ENCODE data around the gene GALNT15. TPM values are rescaled to one million over a fixed set of nuclear protein-coding genes. Genes with fewer than 3 reads are reported as not detected.

The GALNT15 gene
- total RNA-seq, 1 experiment from 2014 or later: not detected

DNA sequence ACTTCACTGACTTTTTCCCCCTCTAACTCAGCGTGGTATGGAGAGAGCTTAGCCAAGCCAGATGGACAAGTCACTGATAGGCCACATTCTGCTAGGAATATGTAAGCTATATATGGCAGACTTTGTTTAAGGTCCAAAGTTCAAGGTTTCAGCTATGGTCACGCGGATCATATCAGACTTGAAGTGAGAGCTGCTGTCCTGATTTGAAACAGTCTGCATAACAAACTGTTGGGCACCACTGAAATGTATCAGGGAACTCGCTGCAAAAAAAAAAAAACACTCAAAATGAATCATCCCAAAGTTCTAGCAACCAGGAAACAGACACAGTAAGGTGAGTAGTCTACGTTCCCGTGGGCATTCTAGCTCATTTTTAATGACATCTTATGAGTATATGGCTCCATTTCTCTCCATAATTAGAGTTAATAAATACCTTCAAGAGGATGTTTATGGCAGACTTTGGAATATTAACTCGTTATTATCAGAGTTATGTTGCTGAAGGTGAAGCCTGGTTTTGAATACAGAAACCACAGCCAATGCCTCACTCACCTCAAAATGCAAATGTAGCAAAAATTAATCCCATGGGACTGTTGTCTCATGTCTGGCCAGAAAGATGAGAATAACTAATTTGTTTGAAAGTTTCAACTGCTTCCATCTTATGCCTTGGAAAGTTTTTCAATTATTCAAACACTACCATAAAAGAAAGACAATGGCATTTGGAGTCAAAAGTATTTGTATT lies 77.9 kb downstream of the GALNT15 start:
- Histone ChIP-seq H3K27me3 (ENCODE audit: insufficient read depth, low read depth) (no peaks in the 10 kb centered on the region), H3K4me3 (no peak overlapping the region), H4K20me1 (ENCODE audit: insufficient read depth) (no peaks in the 10 kb centered on the region), H3F3A (ENCODE audit: insufficient read depth, low read depth) (no peaks in the 10 kb centered on the region; the same call in 1 of the 2 replicates), H3K79me2 (ENCODE audit: low read depth) (no peaks in the 10 kb centered on the region), H3K4me2 (no peak overlapping the region), H3K27ac (no peak overlapping the region), H3K4me1 (replicated peaks; ENCODE audit: insufficient read depth) (no peaks in the 10 kb centered on the region), H3K36me3 (ENCODE audit: low read depth) (no peaks in the 10 kb centered on the region), H3K9me2 (ENCODE audit: insufficient read depth) (no peaks in the 10 kb centered on the region), H2AFZ (no peak overlapping the region), H3K9me3 (ENCODE audit: insufficient read depth, low read depth) (no peaks in the 10 kb centered on the region)
- intact Hi-C loops (cut with micrococcal nuclease; ENCODE audit: unreplicated experiment): no loop called here
- no TSS peak for BruUV-seq (replicated peaks)
- CTCF ChIA-PET: no interaction called here
- no peak for DNase-seq
- POLR2A ChIA-PET (ENCODE audit: unreplicated experiment): interaction anchor here (0.5 kb wide), 1 partner anchor 11 kb away, joined by 6 read pairs; no protein-coding TSS in a partner anchor
- TF ChIP-seq, protein P1, sequence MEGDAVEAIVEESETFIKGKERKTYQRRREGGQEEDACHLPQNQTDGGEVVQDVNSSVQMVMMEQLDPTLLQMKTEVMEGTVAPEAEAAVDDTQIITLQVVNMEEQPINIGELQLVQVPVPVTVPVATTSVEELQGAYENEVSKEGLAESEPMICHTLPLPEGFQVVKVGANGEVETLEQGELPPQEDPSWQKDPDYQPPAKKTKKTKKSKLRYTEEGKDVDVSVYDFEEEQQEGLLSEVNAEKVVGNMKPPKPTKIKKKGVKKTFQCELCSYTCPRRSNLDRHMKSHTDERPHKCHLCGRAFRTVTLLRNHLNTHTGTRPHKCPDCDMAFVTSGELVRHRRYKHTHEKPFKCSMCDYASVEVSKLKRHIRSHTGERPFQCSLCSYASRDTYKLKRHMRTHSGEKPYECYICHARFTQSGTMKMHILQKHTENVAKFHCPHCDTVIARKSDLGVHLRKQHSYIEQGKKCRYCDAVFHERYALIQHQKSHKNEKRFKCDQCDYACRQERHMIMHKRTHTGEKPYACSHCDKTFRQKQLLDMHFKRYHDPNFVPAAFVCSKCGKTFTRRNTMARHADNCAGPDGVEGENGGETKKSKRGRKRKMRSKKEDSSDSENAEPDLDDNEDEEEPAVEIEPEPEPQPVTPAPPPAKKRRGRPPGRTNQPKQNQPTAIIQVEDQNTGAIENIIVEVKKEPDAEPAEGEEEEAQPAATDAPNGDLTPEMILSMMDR (conservative IDR thresholded peaks at IDR 0.05): no peak
- TF ChIP-seq EZH2 (IDR thresholded peaks at IDR 0.05; ENCODE audit: low read depth): no peak

DNA sequence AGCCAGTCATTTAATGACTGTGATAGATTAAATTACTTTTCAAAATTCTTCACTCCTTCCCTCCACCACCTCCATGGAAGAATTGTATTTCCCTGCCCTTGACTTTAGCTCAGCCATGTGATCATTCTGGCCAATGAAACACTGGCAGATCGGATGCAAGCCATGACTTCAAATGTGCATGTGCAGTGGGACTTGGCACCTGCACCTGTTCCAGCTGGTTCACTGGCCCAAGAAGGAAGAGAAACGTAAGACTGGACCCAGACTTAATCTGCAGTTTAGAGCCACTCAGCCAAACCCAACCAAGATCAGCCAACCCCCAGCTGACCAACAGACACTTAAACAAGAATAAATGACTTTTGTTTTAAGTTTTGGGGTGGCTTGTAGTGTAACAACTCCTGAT lies 78.5 kb downstream of the GALNT15 start:
- Histone ChIP-seq H3F3A (ENCODE audit: insufficient read depth, low read depth) (no peaks in the 10 kb centered on the region; the same call in 1 of the 2 replicates), H3K36me3 (ENCODE audit: low read depth) (no peaks in the 10 kb centered on the region), H2AFZ (no peak overlapping the region), H3K27me3 (ENCODE audit: insufficient read depth, low read depth) (no peaks in the 10 kb centered on the region), H3K79me2 (ENCODE audit: low read depth) (no peaks in the 10 kb centered on the region), H3K9me3 (ENCODE audit: insufficient read depth, low read depth) (no peaks in the 10 kb centered on the region), H3K4me2 (no peak overlapping the region), H4K20me1 (ENCODE audit: insufficient read depth) (no peaks in the 10 kb centered on the region), H3K27ac (no peak overlapping the region), H3K4me3 (no peak overlapping the region), H3K9me2 (ENCODE audit: insufficient read depth) (no peaks in the 10 kb centered on the region), H3K4me1 (replicated peaks; ENCODE audit: insufficient read depth) (no peaks in the 10 kb centered on the region)
- no TSS peak for BruUV-seq (replicated peaks)
- no peak for DNase-seq
- TF ChIP-seq, protein P1 (conservative IDR thresholded peaks at IDR 0.05): no peak
- no peak for TF ChIP-seq EZH2 (IDR thresholded peaks at IDR 0.05; ENCODE audit: low read depth)
- ChIA-PET CTCF (no interaction called here), POLR2A (ENCODE audit: unreplicated experiment) (interaction anchor here (0.5 kb wide), 1 partner anchor 11 kb away, joined by 6 read pairs; no protein-coding TSS in a partner anchor)
- intact Hi-C loops (cut with micrococcal nuclease; ENCODE audit: unreplicated experiment): no loop called here

DNA sequence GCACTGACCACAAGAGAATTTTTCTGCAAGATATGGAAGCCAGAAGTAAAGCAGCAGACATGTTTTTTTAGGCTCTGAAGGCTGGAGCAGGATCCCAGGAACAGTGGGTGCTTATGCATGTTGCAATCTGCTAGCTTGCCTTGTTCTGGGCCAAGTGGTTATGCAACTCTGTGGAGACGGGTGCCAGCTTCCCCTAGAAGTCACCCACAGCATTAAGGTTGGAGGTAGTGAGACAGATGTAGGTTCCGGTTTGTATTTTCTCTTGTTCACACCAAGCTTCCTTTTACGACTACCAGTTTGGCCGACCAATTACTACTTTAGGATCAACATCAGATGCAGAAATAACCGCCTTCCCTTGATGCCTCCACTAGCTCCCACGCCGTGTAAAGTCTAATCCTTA lies 79.1 kb downstream of the GALNT15 start:
- intact Hi-C loops (cut with micrococcal nuclease; ENCODE audit: unreplicated experiment): no loop called here

More for the DNA sequence above, 79.1 kb downstream of the GALNT15 start:
- no peak overlapping the region for H3K27ac ChIP-seq
- TF ChIP-seq EZH2 (IDR thresholded peaks at IDR 0.05; ENCODE audit: low read depth): no peak
- TF ChIP-seq, protein P1 (conservative IDR thresholded peaks at IDR 0.05): no peak
- H3K79me2 ChIP-seq (ENCODE audit: low read depth): no peaks in the 10 kb centered on the region
- no peaks in the 10 kb centered on the region for H3K9me3 ChIP-seq (ENCODE audit: insufficient read depth, low read depth)
- no peaks in the 10 kb centered on the region for H3K36me3 ChIP-seq (ENCODE audit: low read depth)
- H3K4me3 ChIP-seq: no peak overlapping the region
- ChIA-PET POLR2A (ENCODE audit: unreplicated experiment) (no interaction called here), CTCF (no interaction called here)
- no peaks in the 10 kb centered on the region; the same call in 1 of the 2 replicates for H3F3A ChIP-seq (ENCODE audit: insufficient read depth, low read depth)
- no TSS peak for BruUV-seq (replicated peaks)
- no peak overlapping the region for H2AFZ ChIP-seq
- no peak for DNase-seq
- H3K4me1 ChIP-seq (replicated peaks; ENCODE audit: insufficient read depth): no peaks in the 10 kb centered on the region
- no peaks in the 10 kb centered on the region for H3K27me3 ChIP-seq (ENCODE audit: insufficient read depth, low read depth)
- no peak overlapping the region for H3K4me2 ChIP-seq
- H3K9me2 ChIP-seq (ENCODE audit: insufficient read depth): no peaks in the 10 kb centered on the region
- H4K20me1 ChIP-seq (ENCODE audit: insufficient read depth): no peaks in the 10 kb centered on the region
